Measurements from ENCODE around the gene SCAMP4. TPM values are rescaled to one million over a fixed set of nuclear protein-coding genes. Genes with fewer than 3 reads are reported as not detected.

Gene SCAMP4
- total RNA-seq, 1 experiment from 2014 or later, result 63.3 TPM

GRCh38 chr19:1936916-1937610 lies 31.9 kb downstream of the SCAMP4 start:
- Histone ChIP-seq H3K4me1 (ENCODE audit: control insufficient read depth in 1 of 2, insufficient read depth in 2 of 2, low read length in 2 of 2) (peaks cover 9 to 20% of the 10 kb centered on the region in 2 experiments), H3K9me2 (ENCODE audit: insufficient read depth) (no peaks in the 10 kb centered on the region), H3K36me3 (ENCODE audit: control insufficient read depth in 1 of 2, insufficient read depth in 2 of 2, low read length in 2 of 2) (no peaks in the 10 kb centered on the region), H2AFZ (ENCODE audit: low read depth, low read length, poor library complexity, severe bottlenecking) (no peak overlapping the region), H3K4me3 (replicated peaks in 1 of 2; ENCODE audit: low read depth in 1 of 2, low read length in 2 of 2) (no peak overlapping the region), H3K79me2 (ENCODE audit: insufficient read depth, low read length) (peaks cover 8% of the 10 kb centered on the region), H3K27me3 (ENCODE audit: insufficient read depth, low read length) (no peaks in the 10 kb centered on the region), H3K27ac (ENCODE audit: low read depth, low read length) (no peak overlapping the region), H3K9ac (ENCODE audit: low read length) (no peak overlapping the region), H3K9me3 (ENCODE audit: control insufficient read depth in 1 of 2, insufficient read depth in 1 of 2, low read depth in 1 of 2, low read length in 2 of 2) (peaks cover 0 to 8% of the 10 kb centered on the region in 2 experiments; a peak in 1 of 4 replicates), H4K20me1 (ENCODE audit: insufficient read depth) (no peaks in the 10 kb centered on the region), H3K4me2 (ENCODE audit: low read length) (no peak overlapping the region)
- CTCF ChIA-PET, result interaction anchor here (0.8 kb wide), 1 partner anchor 700 kb away, joined by 3 read pairs; no protein-coding TSS in a partner anchor
- DNase-seq (ENCODE audit: low read depth, low spot score), result no peak
- TF ChIP-seq RAD21 (IDR thresholded peaks at IDR 0.05; ENCODE audit: low read depth) (no peak), SRF (IDR thresholded peaks at IDR 0.05; ENCODE audit: low read depth) (no peak), ZNF274 (IDR thresholded peaks at IDR 0.05; ENCODE audit: low read depth, low read length) (no peak), JUND (IDR thresholded peaks at IDR 0.05) (no peak), POLR2AphosphoS5 (IDR thresholded peaks at IDR 0.05; ENCODE audit: low read depth, low read length) (no peak), EZH2 (IDR thresholded peaks at IDR 0.05) (no peak)
- intact Hi-C loops (cut with micrococcal nuclease), result loop anchor here (10.0 kb wide), 1 partner anchor 128 kb away; no protein-coding TSS in a partner anchor
- BruUV-seq (replicated peaks), result no TSS peak
- ATAC-seq, result no peak
- RAD21 ChIA-PET (ENCODE audit: low non-redundant PET in 1 of 2, low total read pairs in 2 of 2, uncharacterized antibody in 2 of 2, unreplicated experiment in 2 of 2), result no interaction called here
- POLR2A ChIA-PET, result no interaction called here

DNA sequence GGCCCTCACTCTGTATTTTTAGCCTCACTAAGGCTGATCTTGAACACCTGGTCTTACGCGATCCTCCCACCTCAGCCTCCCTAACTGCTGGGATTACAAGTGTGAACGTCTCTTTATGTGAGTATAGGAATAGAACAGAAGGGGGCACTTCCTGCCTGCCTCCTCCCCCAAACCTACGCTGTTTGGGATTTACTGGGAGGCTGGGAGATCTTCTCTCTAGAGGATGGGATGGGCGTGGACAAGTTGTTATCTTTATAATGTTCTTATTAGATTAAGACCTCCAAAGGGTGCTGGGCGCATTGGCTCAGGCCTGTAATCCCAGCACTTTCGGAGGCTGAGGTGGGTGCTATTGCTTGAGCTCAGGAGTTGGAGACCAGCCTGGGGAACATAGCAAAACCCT lies 32.9 kb downstream of the SCAMP4 start:
- H3K9me2 ChIP-seq (ENCODE audit: insufficient read depth), result no peaks in the 10 kb centered on the region
- H3K4me3 ChIP-seq (replicated peaks in 1 of 2; ENCODE audit: low read depth in 1 of 2, low read length in 2 of 2), result no peak overlapping the region
- no peak overlapping the region for H2AFZ ChIP-seq (ENCODE audit: low read depth, low read length, poor library complexity, severe bottlenecking)
- no peaks in the 10 kb centered on the region for H4K20me1 ChIP-seq (ENCODE audit: insufficient read depth)
- RAD21 ChIA-PET (ENCODE audit: low non-redundant PET in 1 of 2, low total read pairs in 2 of 2, uncharacterized antibody in 2 of 2, unreplicated experiment in 2 of 2), result no interaction called here
- no peak for DNase-seq (ENCODE audit: low read depth, low spot score)
- H3K79me2 ChIP-seq (ENCODE audit: insufficient read depth, low read length), result peaks cover 18% of the 10 kb centered on the region
- no TSS peak for BruUV-seq (replicated peaks)
- no peak overlapping the region for H3K4me2 ChIP-seq (ENCODE audit: low read length)
- peaks cover 0 to 8% of the 10 kb centered on the region in 2 experiments; a peak in 1 of 4 replicates for H3K9me3 ChIP-seq (ENCODE audit: control insufficient read depth in 1 of 2, insufficient read depth in 1 of 2, low read depth in 1 of 2, low read length in 2 of 2)
- H3K36me3 ChIP-seq (ENCODE audit: control insufficient read depth in 1 of 2, insufficient read depth in 2 of 2, low read length in 2 of 2), result no peaks in the 10 kb centered on the region
- CTCF ChIA-PET, result interaction anchor here (0.7 kb wide), 1 partner anchor 24 kb away, joined by 4 read pairs; no protein-coding TSS in a partner anchor
- TF ChIP-seq SIN3A (IDR thresholded peaks at IDR 0.05; ENCODE audit: low read depth) (no peak), ZNF274 (IDR thresholded peaks at IDR 0.05; ENCODE audit: low read depth, low read length) (no peak), SRF (IDR thresholded peaks at IDR 0.05; ENCODE audit: low read depth) (no peak), ELF1 (IDR thresholded peaks at IDR 0.05; ENCODE audit: borderline replicate concordance, low read depth) (no peak), CTCF (IDR thresholded peaks at IDR 0.05 in 2 of 3, conservative IDR thresholded peaks at IDR 0.05 in 1 of 3; ENCODE audit: borderline replicate concordance in 1 of 3, insufficient read depth in 1 of 3, low read depth in 2 of 3, low read length in 2 of 3) (no peak), TCF7L2 (IDR thresholded peaks at IDR 0.05; ENCODE audit: borderline replicate concordance, extremely low read depth, insufficient read depth, insufficient read length) (no peak), EZH2phosphoT487 (IDR thresholded peaks at IDR 0.05; ENCODE audit: borderline replicate concordance) (no peak), RAD21 (IDR thresholded peaks at IDR 0.05; ENCODE audit: low read depth) (no peak), EZH2 (IDR thresholded peaks at IDR 0.05) (no peak)
- TF ChIP-seq, protein P1, sequence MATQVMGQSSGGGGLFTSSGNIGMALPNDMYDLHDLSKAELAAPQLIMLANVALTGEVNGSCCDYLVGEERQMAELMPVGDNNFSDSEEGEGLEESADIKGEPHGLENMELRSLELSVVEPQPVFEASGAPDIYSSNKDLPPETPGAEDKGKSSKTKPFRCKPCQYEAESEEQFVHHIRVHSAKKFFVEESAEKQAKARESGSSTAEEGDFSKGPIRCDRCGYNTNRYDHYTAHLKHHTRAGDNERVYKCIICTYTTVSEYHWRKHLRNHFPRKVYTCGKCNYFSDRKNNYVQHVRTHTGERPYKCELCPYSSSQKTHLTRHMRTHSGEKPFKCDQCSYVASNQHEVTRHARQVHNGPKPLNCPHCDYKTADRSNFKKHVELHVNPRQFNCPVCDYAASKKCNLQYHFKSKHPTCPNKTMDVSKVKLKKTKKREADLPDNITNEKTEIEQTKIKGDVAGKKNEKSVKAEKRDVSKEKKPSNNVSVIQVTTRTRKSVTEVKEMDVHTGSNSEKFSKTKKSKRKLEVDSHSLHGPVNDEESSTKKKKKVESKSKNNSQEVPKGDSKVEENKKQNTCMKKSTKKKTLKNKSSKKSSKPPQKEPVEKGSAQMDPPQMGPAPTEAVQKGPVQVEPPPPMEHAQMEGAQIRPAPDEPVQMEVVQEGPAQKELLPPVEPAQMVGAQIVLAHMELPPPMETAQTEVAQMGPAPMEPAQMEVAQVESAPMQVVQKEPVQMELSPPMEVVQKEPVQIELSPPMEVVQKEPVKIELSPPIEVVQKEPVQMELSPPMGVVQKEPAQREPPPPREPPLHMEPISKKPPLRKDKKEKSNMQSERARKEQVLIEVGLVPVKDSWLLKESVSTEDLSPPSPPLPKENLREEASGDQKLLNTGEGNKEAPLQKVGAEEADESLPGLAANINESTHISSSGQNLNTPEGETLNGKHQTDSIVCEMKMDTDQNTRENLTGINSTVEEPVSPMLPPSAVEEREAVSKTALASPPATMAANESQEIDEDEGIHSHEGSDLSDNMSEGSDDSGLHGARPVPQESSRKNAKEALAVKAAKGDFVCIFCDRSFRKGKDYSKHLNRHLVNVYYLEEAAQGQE (IDR thresholded peaks at IDR 0.05; ENCODE audit: low read depth), result no peak
- H3K27me3 ChIP-seq (ENCODE audit: insufficient read depth, low read length), result no peaks in the 10 kb centered on the region
- ATAC-seq, result no peak
- H3K4me1 ChIP-seq (ENCODE audit: control insufficient read depth in 1 of 2, insufficient read depth in 2 of 2, low read length in 2 of 2), result peaks cover 13 to 30% of the 10 kb centered on the region in 2 experiments
- H3K9ac ChIP-seq (ENCODE audit: low read length), result no peak overlapping the region
- intact Hi-C loops (cut with micrococcal nuclease), result loop anchor here (10.0 kb wide), 1 partner anchor 127 kb away; no protein-coding TSS in a partner anchor
- POLR2A ChIA-PET, result no interaction called here
- H3K27ac ChIP-seq (ENCODE audit: low read depth, low read length), result no peak overlapping the region

Data from HCT116 (cell line).